Endothelial cell of umbilical vein (primary cell): ENCODE data around the gene COPRS. TPM values are rescaled to one million over a fixed set of nuclear protein-coding genes. Genes with fewer than 3 reads are reported as not detected.

ENCODE experiments used
- BruUV-seq: library from RNA; stranded (reverse); fragments of 400-500 nt; replicated peaks from 2 replicates; lab custom pipeline; 2021; lab: Mats Ljungman, UMichigan
- CTCF ChIA-PET: fragments of 300-600, 350-600 bp; sonication (Branson Sonifier 250); formaldehyde crosslinking; loops from one replicate; lab custom pipeline; 2021; ENCODE audit warnings: antibody characterized with exemption, inconsistent platforms; lab: Charles Lee
- POLR2A ChIA-PET: fragments of 300-600, 350-600 bp; sonication (Branson Sonifier 250); formaldehyde crosslinking; loops from one replicate; lab custom pipeline; 2021; ENCODE audit warnings: antibody characterized with exemption, inconsistent platforms; lab: Charles Lee
- DNase-seq: peaks from one replicate; pipeline ENCODE4 v3.0.0-alpha.2; 2011; ENCODE audit warnings: low read depth, low spot score
- FAIRE-seq: peaks from 2 replicates; lab custom pipeline; 2011; peaks lifted over from hg19 to GRCh38; lab: Jason Lieb, UNC
- H2AFZ ChIP-seq: 2 replicates; pipeline ENCODE4 v1.6.0; 2012; ENCODE audit warnings: low read depth, low read length, control low read depth, inconsistent platforms
- H3K27ac ChIP-seq: 2 replicates; pipeline ENCODE4 v1.5.1; 2011; ENCODE audit warnings: low read depth, mild to moderate bottlenecking, control low read depth, low read length, moderate library complexity; ENCODE audit not compliant: insufficient read depth
- H3K27me3 ChIP-seq, 2 experiments: 2 replicates each; pipeline versions ENCODE4 v1.6.0 to v1.6.1; 2011; ENCODE audit warnings: low read length in 2 of 2, mixed read lengths in 1 of 2; ENCODE audit not compliant: control insufficient read depth in 2 of 2, insufficient read depth in 2 of 2
- H3K36me3 ChIP-seq, 2 experiments: 2 replicates in 1 of 2; 3 replicates in 1 of 2; pipeline ENCODE4 v1.5.1; 2011; ENCODE audit warnings: low read length in 2 of 2, mild to moderate bottlenecking in 1 of 2, moderate library complexity in 1 of 2; ENCODE audit not compliant: control insufficient read depth in 2 of 2, insufficient read depth in 2 of 2; ENCODE audit errors: extremely low read depth in 1 of 2
- H3K4me1 ChIP-seq: 3 replicates; pipeline ENCODE4 v1.5.1; 2011; ENCODE audit warnings: mild to moderate bottlenecking, low read length; ENCODE audit not compliant: control insufficient read depth, insufficient read depth; ENCODE audit errors: extremely low read depth
- H3K4me2 ChIP-seq: 2 replicates; pipeline ENCODE4 v1.6.1; 2011; ENCODE audit warnings: low read length, control low read depth, mixed read lengths; ENCODE audit not compliant: insufficient read depth
- H3K4me3 ChIP-seq, 3 experiments: fragments of 200-600 bp in 1 of 3; sonication (generic), shearing (Covaris generic) in 1 of 3; replicated peaks in 1 of 3; 2 replicates each; pipeline ENCODE4 v1.5.1; 2011 to 2016; ENCODE audit warnings: control low read depth in 3 of 3, low read length in 3 of 3, mild to moderate bottlenecking in 2 of 3, inconsistent platforms in 1 of 3, low read depth in 1 of 3, moderate library complexity in 1 of 3; ENCODE audit not compliant: insufficient read depth in 1 of 3
- H3K79me2 ChIP-seq: 2 replicates; pipeline ENCODE4 v1.6.0; 2012; ENCODE audit warnings: low read length, inconsistent platforms; ENCODE audit not compliant: control insufficient read depth, insufficient read depth
- H3K9ac ChIP-seq: replicated peaks from 2 replicates; pipeline ENCODE3; 2011; ENCODE audit warnings: low read length, control low read depth; ENCODE audit not compliant: insufficient read depth; ENCODE audit errors: extremely low read depth
- H3K9me1 ChIP-seq: replicated peaks from 3 replicates; pipeline ENCODE4 v1.6.0; 2011; ENCODE audit warnings: mild to moderate bottlenecking, low read length; ENCODE audit not compliant: control insufficient read depth, insufficient read depth; ENCODE audit errors: extremely low read depth
- H3K9me3 ChIP-seq: replicated peaks from 2 replicates; pipeline ENCODE4 v1.5.1; 2012; ENCODE audit warnings: low read length, inconsistent platforms; ENCODE audit not compliant: control insufficient read depth, insufficient read depth
- H4K20me1 ChIP-seq: replicated peaks from 2 replicates; pipeline ENCODE3; 2011; ENCODE audit warnings: mild to moderate bottlenecking, low read length; ENCODE audit not compliant: control insufficient read depth, insufficient read depth; ENCODE audit errors: extremely low read depth
- EZH2 ChIP-seq: IDR thresholded peaks from 2 replicates; pipeline ENCODE4 v1.6.1; 2012; ENCODE audit warnings: borderline replicate concordance, low read depth, mild to moderate bottlenecking, moderate library complexity, low read length, inconsistent platforms; ENCODE audit not compliant: severe bottlenecking
- FOS ChIP-seq: IDR thresholded peaks from 2 replicates; pipeline ENCODE4 v1.6.1; 2011; ENCODE audit warnings: mild to moderate bottlenecking, low read length, moderate library complexity, borderline replicate concordance; ENCODE audit not compliant: insufficient read depth
- GATA2 ChIP-seq: IDR thresholded peaks from 2 replicates; pipeline ENCODE4 v1.7.0; 2011; ENCODE audit warnings: low read depth, mild to moderate bottlenecking, moderate library complexity, mixed read lengths, low read length; ENCODE audit not compliant: insufficient read length, insufficient read depth
- JUN ChIP-seq: IDR thresholded peaks from 2 replicates; pipeline ENCODE4 v1.6.1; 2011; ENCODE audit warnings: borderline replicate concordance, low read depth; ENCODE audit not compliant: insufficient read length, insufficient read depth
- MYC ChIP-seq: IDR thresholded peaks from one replicate; pipeline ENCODE4 v1.6.1; 2011; ENCODE audit warnings: mild to moderate bottlenecking, low read depth, low read length
- POLR2A ChIP-seq: IDR thresholded peaks from 2 replicates; pipeline ENCODE4 v1.6.1; 2012; ENCODE audit warnings: low read depth, mild to moderate bottlenecking, control low read depth, low read length
- POLR2AphosphoS5 ChIP-seq: IDR thresholded peaks from 2 replicates; pipeline ENCODE4 v1.6.1; 2012; ENCODE audit warnings: low read depth, mild to moderate bottlenecking, control low read depth, low read length, moderate library complexity; ENCODE audit not compliant: insufficient read depth
- dilution Hi-C: fragments of 300-500 bp; cut with MboI; formaldehyde crosslinking; loops from one replicate; pipeline ENCODE4 v1.15.0; 2019; ENCODE audit warnings: low sequenced_read_pairs; ENCODE audit not compliant: extremely low pct_ligation_motif_present
- intact Hi-C: fragments of 100-400 bp; cut with micrococcal nuclease; formaldehyde crosslinking; loops from one replicate; pipeline ENCODE4 v1.10.0; 2022
- polyA plus RNA-seq, 4 experiments: library from polyadenylated mRNA; depleted of rRNA in 3 of 4; stranded (reverse) in 3 of 4; unstranded in 1 of 4; fragments of >200 nt; gene quantifications; 2 replicates each; pipeline versions ENCODE4 v1.2.1 to v1.2.3, GENCODE V29; 2011 to 2012; ENCODE audit warnings: missing spikeins in 1 of 4
- total RNA-seq: library from RNA; stranded (reverse); gene quantifications from 2 replicates; pipeline ENCODE4 v1.2.3, GENCODE V29; 2021
- TF ChIP-seq, protein P1 (sequence below), 2 donors: IDR thresholded peaks; 1 replicate in 1 of 2; 2 replicates in 1 of 2; pipeline ENCODE4 v1.5.1; 2011; ENCODE audit warnings: low read length in 2 of 2, mild to moderate bottlenecking in 2 of 2, moderate library complexity in 2 of 2, control low read depth in 1 of 2, inconsistent platforms in 1 of 2, low read depth in 1 of 2; ENCODE audit not compliant: insufficient read depth in 1 of 2; ENCODE audit errors: extremely low read depth in 1 of 2
- TF ChIP-seq, protein P2 (sequence below): IDR thresholded peaks from 2 replicates; pipeline ENCODE4 v1.6.1; 2011; ENCODE audit not compliant: insufficient read depth, insufficient read length

COPRS gene
- total and polyA plus RNA-seq, 2 donors (not counting 3 experiments of a cell fraction or from before 2014, with no cell fraction given): 43.1 to 48.0 TPM

GRCh38 chr17:31869797-31870568 lies 10.9 kb upstream of the COPRS start:
- H3K27ac ChIP-seq: no peak overlapping the region
- H3K4me3 ChIP-seq: no peak overlapping the region
- H3K4me1 ChIP-seq: no peaks in the 10 kb centered on the region
- BruUV-seq: no TSS peak
- H3K4me2 ChIP-seq: no peak overlapping the region
- TF ChIP-seq MYC (no peak), EZH2 (no peak), JUN (no peak), POLR2A (no peak), POLR2AphosphoS5 (no peak), FOS (no peak), GATA2 (no peak)
- TF ChIP-seq, protein P1, sequence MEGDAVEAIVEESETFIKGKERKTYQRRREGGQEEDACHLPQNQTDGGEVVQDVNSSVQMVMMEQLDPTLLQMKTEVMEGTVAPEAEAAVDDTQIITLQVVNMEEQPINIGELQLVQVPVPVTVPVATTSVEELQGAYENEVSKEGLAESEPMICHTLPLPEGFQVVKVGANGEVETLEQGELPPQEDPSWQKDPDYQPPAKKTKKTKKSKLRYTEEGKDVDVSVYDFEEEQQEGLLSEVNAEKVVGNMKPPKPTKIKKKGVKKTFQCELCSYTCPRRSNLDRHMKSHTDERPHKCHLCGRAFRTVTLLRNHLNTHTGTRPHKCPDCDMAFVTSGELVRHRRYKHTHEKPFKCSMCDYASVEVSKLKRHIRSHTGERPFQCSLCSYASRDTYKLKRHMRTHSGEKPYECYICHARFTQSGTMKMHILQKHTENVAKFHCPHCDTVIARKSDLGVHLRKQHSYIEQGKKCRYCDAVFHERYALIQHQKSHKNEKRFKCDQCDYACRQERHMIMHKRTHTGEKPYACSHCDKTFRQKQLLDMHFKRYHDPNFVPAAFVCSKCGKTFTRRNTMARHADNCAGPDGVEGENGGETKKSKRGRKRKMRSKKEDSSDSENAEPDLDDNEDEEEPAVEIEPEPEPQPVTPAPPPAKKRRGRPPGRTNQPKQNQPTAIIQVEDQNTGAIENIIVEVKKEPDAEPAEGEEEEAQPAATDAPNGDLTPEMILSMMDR (IDR thresholded peaks at IDR 0.05; ENCODE audit: extremely low read depth in 1 of 2, insufficient read depth in 1 of 2, low read depth in 1 of 2, low read length in 2 of 2): no peak
- TF ChIP-seq, protein P2, sequence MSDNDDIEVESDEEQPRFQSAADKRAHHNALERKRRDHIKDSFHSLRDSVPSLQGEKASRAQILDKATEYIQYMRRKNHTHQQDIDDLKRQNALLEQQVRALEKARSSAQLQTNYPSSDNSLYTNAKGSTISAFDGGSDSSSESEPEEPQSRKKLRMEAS: no peak
- FAIRE-seq (no peak), DNase-seq (no peak)
- H3K9me1 ChIP-seq: no peaks in the 10 kb centered on the region
- dilution Hi-C loops (no loop called here), intact Hi-C loops (no loop called here)
- H3K36me3 ChIP-seq: peaks cover 14 to 25% of the 10 kb centered on the region in 2 experiments
- no peak overlapping the region for H2AFZ ChIP-seq
- no peak overlapping the region for H3K9ac ChIP-seq
- POLR2A ChIA-PET: no interaction called here
- no peaks in the 10 kb centered on the region for H3K9me3 ChIP-seq
- no peaks in the 10 kb centered on the region for H3K27me3 ChIP-seq
- H3K79me2 ChIP-seq: no peaks in the 10 kb centered on the region
- CTCF ChIA-PET: interaction anchor here (1.0 kb wide), 1 partner anchor 16 kb away, joined by 3 read pairs; no protein-coding TSS in a partner anchor
- no peaks in the 10 kb centered on the region for H4K20me1 ChIP-seq
